Measurements from ENCODE around the gene FNDC5. TPM values are rescaled to one million over a fixed set of nuclear protein-coding genes. Genes with fewer than 3 reads are reported as not detected.

FNDC5 gene
- total RNA-seq, 2 donors from 2014 or later, result 6.2 to 18.8 TPM

- H3K36me3 ChIP-seq, result no peaks in the 10 kb centered on the region
- no peak for DNase-seq (ENCODE audit: low spot score)
- H3K27me3 ChIP-seq (replicated peaks; ENCODE audit: insufficient read depth), result no peaks in the 10 kb centered on the region
- peaks cover 3 to 25% of the 10 kb centered on the region in 2 donors for H3K4me1 ChIP-seq (ENCODE audit: control insufficient read depth in 1 of 2, low read depth in 2 of 2)
- H3K4me3 ChIP-seq, result no peak overlapping the region
- H3K27ac ChIP-seq, result no peak overlapping the region
- no peaks in the 10 kb centered on the region for H3K9me3 ChIP-seq
- TF ChIP-seq CTCF (IDR thresholded peaks at IDR 0.05), result no peak
- ATAC-seq (ENCODE audit: insufficient number of reproducible peaks, low FRiP score, low read depth), result no peak
These were observed 26.7 kb upstream of the FNDC5 start for GRCh38 chr1:32897082-32898049.

GRCh38 chr1:32896451-32896850 lies 25.7 kb upstream of the FNDC5 start:
- H3K9me3 ChIP-seq, result no peaks in the 10 kb centered on the region
- H3K4me1 ChIP-seq (ENCODE audit: control insufficient read depth in 1 of 2, low read depth in 2 of 2), result peaks cover 3 to 22% of the 10 kb centered on the region in 2 donors
- no peak for DNase-seq (ENCODE audit: low spot score)
- no peaks in the 10 kb centered on the region for H3K36me3 ChIP-seq
- H3K27me3 ChIP-seq (replicated peaks; ENCODE audit: insufficient read depth), result no peaks in the 10 kb centered on the region
- TF ChIP-seq CTCF (IDR thresholded peaks at IDR 0.05), result no peak
- no peak overlapping the region for H3K27ac ChIP-seq
- no peak overlapping the region for H3K4me3 ChIP-seq
- no peak for ATAC-seq (ENCODE audit: insufficient number of reproducible peaks, low FRiP score, low read depth)

- Histone ChIP-seq H3K27me3 (replicated peaks; ENCODE audit: insufficient read depth) (no peaks in the 10 kb centered on the region), H3K36me3 (no peaks in the 10 kb centered on the region), H3K27ac (no peak overlapping the region), H3K4me1 (ENCODE audit: control insufficient read depth in 1 of 2, low read depth in 2 of 2) (peaks cover under 1 to 16% of the 10 kb centered on the region in 2 donors), H3K4me3 (no peak overlapping the region), H3K9me3 (no peaks in the 10 kb centered on the region)
- no peak for ATAC-seq (ENCODE audit: insufficient number of reproducible peaks, low FRiP score, low read depth)
- no peak for DNase-seq (ENCODE audit: low spot score)
- no peak for TF ChIP-seq CTCF (IDR thresholded peaks at IDR 0.05)
These were observed 24.9 kb upstream of the FNDC5 start for GRCh38 chr1:32895325-32896215.

GRCh38 chr1:32894681-32895080 lies 24.0 kb upstream of the FNDC5 start:
- no peak overlapping the region for H3K4me3 ChIP-seq
- TF ChIP-seq CTCF (IDR thresholded peaks at IDR 0.05), result no peak
- H3K27ac ChIP-seq, result no peak overlapping the region
- no peaks in the 10 kb centered on the region for H3K9me3 ChIP-seq
- H3K36me3 ChIP-seq, result no peaks in the 10 kb centered on the region
- H3K27me3 ChIP-seq (replicated peaks; ENCODE audit: insufficient read depth), result no peaks in the 10 kb centered on the region
- ATAC-seq (ENCODE audit: insufficient number of reproducible peaks, low FRiP score, low read depth) (no peak), DNase-seq (ENCODE audit: low spot score) (no peak)
- peaks cover 0 to 14% of the 10 kb centered on the region in 2 donors for H3K4me1 ChIP-seq (ENCODE audit: control insufficient read depth in 1 of 2, low read depth in 2 of 2)

All from thoracic aorta (tissue), 2 donors.